Keratinocyte (primary cell): Measurements from ENCODE around the gene PGM1.

ENCODE experiments used
- EZH2 ChIP-seq: IDR thresholded peaks from one replicate; pipeline ENCODE4 v1.6.1; 2012; ENCODE audit warnings: inconsistent platforms, mild to moderate bottlenecking, low read length, moderate library complexity
- TF ChIP-seq, protein P1 (sequence below), 3 experiments: IDR thresholded peaks in 1 of 3; conservative IDR thresholded peaks in 1 of 3; optimal IDR thresholded peaks in 1 of 3; 2 replicates in 2 of 3; 3 replicates in 1 of 3; pipeline versions ENCODE3 to v1.5.1; 2011; ENCODE audit warnings: low read length in 3 of 3, mild to moderate bottlenecking in 3 of 3, moderate library complexity in 2 of 3, control low read depth in 1 of 3, inconsistent platforms in 1 of 3; ENCODE audit not compliant: insufficient read depth in 2 of 3; ENCODE audit errors: extremely low read depth in 1 of 3

- TF ChIP-seq, protein P1, sequence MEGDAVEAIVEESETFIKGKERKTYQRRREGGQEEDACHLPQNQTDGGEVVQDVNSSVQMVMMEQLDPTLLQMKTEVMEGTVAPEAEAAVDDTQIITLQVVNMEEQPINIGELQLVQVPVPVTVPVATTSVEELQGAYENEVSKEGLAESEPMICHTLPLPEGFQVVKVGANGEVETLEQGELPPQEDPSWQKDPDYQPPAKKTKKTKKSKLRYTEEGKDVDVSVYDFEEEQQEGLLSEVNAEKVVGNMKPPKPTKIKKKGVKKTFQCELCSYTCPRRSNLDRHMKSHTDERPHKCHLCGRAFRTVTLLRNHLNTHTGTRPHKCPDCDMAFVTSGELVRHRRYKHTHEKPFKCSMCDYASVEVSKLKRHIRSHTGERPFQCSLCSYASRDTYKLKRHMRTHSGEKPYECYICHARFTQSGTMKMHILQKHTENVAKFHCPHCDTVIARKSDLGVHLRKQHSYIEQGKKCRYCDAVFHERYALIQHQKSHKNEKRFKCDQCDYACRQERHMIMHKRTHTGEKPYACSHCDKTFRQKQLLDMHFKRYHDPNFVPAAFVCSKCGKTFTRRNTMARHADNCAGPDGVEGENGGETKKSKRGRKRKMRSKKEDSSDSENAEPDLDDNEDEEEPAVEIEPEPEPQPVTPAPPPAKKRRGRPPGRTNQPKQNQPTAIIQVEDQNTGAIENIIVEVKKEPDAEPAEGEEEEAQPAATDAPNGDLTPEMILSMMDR (optimal IDR thresholded peaks at IDR 0.05 in 1 of 3, IDR thresholded peaks at IDR 0.05 in 1 of 3, conservative IDR thresholded peaks at IDR 0.05 in 1 of 3; ENCODE audit: extremely low read depth in 1 of 3, insufficient read depth in 2 of 3, low read length in 3 of 3) = no peak
- TF ChIP-seq EZH2 = no peak
Measured at GRCh38 chr1:63670164-63670563, 77.0 kb downstream of the PGM1 start.
